HEK293 (cell line): ENCODE measurements around the gene JAZF1.

Experiments used
- CTCF ChIP-seq: fragments of 450-650 bp; formaldehyde crosslinking; IDR thresholded peaks from 2 replicates; pipeline ENCODE4 v1.5.1; 2016; ENCODE audit warnings: missing biosample characterization, missing genetic modification characterization
- GLI4 ChIP-seq: fragments of 450-650 bp; formaldehyde crosslinking; IDR thresholded peaks from 2 replicates; pipeline ENCODE4 v1.5.1; 2016; ENCODE audit warnings: missing biosample characterization, missing genetic modification characterization
- GLIS2 ChIP-seq: fragments of 450-650 bp; formaldehyde crosslinking; IDR thresholded peaks from 2 replicates; pipeline ENCODE4 v1.5.1; 2016; ENCODE audit warnings: missing biosample characterization, missing genetic modification characterization
- ZFP37 ChIP-seq: fragments of 450-650 bp; formaldehyde crosslinking; IDR thresholded peaks from 2 replicates; pipeline ENCODE4 v1.5.1; 2016; ENCODE audit warnings: missing biosample characterization, missing genetic modification characterization
- ZNF140 ChIP-seq: fragments of 450-650 bp; formaldehyde crosslinking; IDR thresholded peaks from 2 replicates; pipeline ENCODE4 v1.5.1; 2016; ENCODE audit warnings: missing biosample characterization, missing genetic modification characterization
- ZNF274 ChIP-seq, 2 experiments: fragments of 200-500 bp in 1 of 2; fragments of 450-650 bp in 1 of 2; sonication (Bioruptor generic) in 1 of 2; formaldehyde crosslinking in 1 of 2; IDR thresholded peaks; 2 replicates each; pipeline versions ENCODE4 v1.5.1 to v1.6.1; 2014 to 2016; ENCODE audit warnings: borderline replicate concordance in 1 of 2, inconsistent platforms in 1 of 2, low read length in 1 of 2, missing biosample characterization in 1 of 2, missing genetic modification characterization in 1 of 2
- ZNF426 ChIP-seq: fragments of 450-650 bp; formaldehyde crosslinking; IDR thresholded peaks from 2 replicates; pipeline ENCODE4 v1.5.1; 2017; ENCODE audit warnings: missing biosample characterization, missing genetic modification characterization, mild to moderate bottlenecking, inconsistent platforms, moderate library complexity
- ZNF76 ChIP-seq: fragments of 450-650 bp; formaldehyde crosslinking; IDR thresholded peaks from 2 replicates; pipeline ENCODE4; 2016; ENCODE audit warnings: low read depth, missing biosample characterization, missing genetic modification characterization, borderline replicate concordance
- TF ChIP-seq, protein P1 (sequence below): fragments of 450-650 bp; formaldehyde crosslinking; conservative IDR thresholded peaks from 2 replicates; pipeline ENCODE4 v1.5.1; 2016; ENCODE audit warnings: low read depth, missing biosample characterization, missing genetic modification characterization

GRCh38 chr7:28075674-28076358 lies 104.8 kb downstream of the JAZF1 start:
- TF ChIP-seq, protein P1, sequence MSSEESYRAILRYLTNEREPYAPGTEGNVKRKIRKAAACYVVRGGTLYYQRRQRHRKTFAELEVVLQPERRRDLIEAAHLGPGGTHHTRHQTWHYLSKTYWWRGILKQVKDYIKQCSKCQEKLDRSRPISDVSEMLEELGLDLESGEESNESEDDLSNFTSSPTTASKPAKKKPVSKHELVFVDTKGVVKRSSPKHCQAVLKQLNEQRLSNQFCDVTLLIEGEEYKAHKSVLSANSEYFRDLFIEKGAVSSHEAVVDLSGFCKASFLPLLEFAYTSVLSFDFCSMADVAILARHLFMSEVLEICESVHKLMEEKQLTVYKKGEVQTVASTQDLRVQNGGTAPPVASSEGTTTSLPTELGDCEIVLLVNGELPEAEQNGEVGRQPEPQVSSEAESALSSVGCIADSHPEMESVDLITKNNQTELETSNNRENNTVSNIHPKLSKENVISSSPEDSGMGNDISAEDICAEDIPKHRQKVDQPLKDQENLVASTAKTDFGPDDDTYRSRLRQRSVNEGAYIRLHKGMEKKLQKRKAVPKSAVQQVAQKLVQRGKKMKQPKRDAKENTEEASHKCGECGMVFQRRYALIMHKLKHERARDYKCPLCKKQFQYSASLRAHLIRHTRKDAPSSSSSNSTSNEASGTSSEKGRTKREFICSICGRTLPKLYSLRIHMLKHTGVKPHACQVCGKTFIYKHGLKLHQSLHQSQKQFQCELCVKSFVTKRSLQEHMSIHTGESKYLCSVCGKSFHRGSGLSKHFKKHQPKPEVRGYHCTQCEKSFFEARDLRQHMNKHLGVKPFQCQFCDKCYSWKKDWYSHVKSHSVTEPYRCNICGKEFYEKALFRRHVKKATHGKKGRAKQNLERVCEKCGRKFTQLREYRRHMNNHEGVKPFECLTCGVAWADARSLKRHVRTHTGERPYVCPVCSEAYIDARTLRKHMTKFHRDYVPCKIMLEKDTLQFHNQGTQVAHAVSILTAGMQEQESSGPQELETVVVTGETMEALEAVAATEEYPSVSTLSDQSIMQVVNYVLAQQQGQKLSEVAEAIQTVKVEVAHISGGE (tag by site-specific recombination) = no peak
- TF ChIP-seq GLIS2 (tag by site-specific recombination) (no peak), CTCF (tag by site-specific recombination) (no peak), GLI4 (tag by site-specific recombination) (no peak), ZNF426 (tag by site-specific recombination) (no peak), ZNF140 (tag by site-specific recombination) (no peak), ZFP37 (no peak), ZNF76 (tag by site-specific recombination) (no peak), ZNF274 (IDR thresholded peaks at IDR 0.05; ENCODE audit: low read length) (no peak), ZNF274 (tag by site-specific recombination; IDR thresholded peaks at IDR 0.05; ENCODE audit: borderline replicate concordance) (no peak)
